T-helper 9 cell (primary cell): ENCODE results near the gene OPRL1.

Experiments
- DNase-seq: peaks from one replicate; pipeline ENCODE4 v3.0.0-alpha.2; 2020

OPRL1 gene

DNA sequence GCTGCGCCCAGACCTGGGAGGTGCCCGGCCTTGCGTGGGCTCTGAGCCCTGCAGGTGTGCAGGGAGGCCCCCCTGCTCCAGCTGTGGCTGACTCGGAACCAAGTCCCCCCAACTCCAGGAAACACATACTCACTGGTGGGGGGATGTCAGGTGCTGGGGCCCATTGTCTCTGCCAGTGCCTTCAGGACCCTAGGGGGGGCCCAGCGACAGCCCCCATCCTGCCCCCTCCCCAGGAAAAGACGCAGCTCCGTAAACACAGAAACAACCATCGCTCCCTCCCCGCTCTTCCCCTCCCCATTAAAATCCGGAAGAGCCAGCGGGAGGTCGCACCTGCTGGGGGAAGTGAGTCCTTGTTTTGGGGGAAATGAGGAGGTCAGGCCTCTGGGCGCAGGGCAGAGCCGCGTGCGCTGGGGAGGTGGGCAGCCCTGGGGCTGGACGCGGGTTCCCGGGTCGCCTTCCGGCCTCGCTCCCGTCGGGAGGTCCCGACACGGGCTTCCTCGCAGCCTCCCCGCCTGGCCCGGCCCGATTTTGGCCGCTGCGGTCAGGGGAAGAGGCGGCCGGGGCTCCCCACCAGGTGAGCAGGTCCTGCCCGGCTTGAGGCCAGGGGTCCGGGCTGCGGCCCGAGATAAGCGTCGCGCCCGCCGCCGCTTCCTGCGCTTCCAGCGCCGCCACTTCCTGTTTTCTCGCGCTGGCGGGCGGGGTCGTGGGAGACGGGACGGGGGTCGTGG, 37.7 kb upstream of the OPRL1 start:
- DNase-seq: no peak

DNA sequence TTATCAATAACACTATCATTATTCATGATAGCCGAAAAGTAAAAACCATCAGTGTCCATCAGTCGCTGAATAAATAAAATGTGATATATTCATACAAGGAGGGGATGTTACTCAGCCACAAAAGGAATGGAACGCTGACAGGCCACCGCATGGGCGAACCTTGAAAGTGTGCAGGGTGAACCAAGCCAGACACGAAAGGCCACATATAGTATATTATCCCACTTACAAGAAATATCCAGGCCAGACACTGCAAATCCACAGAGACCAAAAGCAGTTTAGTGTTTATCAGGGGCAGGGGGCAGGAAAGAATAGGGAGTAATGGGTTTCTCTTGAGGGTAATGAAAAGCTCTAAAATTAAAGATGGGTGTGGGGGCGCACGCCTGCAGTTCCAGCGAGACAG, 36.1 kb upstream of the OPRL1 start:
- DNase-seq: no peak

GRCh38 chr20:64044484-64045247, 35.2 kb upstream of the OPRL1 start:
- DNase-seq: no peak

- DNase-seq: no peak
Observed at GRCh38 chr20:64045346-64046011, 34.4 kb upstream of the OPRL1 start.

- no peak for DNase-seq
Observed at GRCh38 chr20:64047046-64047389, 32.9 kb upstream of the OPRL1 start.

DNA sequence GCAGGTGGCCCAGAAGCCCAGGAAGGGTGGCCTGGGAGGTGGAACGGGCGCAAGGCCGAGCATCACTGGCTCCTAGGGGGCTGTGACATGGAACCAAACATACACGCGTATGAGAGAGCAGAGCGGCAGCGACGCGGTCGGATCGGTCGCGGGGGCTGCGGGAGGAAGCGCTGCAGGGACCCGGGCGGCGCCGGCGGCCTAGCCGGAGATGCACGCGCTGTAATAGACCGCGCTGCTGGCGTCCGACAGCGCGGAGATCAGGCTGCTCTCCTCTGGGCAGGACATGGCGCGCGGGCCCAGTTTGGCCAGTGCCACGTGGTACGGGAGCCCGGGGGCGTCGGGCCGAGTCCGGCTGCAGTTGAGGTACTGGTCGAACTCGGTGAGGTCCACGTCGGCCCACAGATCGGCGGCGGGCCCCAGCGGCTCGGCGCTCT, 31.9 kb upstream of the OPRL1 start:
- no peak for DNase-seq

DNA sequence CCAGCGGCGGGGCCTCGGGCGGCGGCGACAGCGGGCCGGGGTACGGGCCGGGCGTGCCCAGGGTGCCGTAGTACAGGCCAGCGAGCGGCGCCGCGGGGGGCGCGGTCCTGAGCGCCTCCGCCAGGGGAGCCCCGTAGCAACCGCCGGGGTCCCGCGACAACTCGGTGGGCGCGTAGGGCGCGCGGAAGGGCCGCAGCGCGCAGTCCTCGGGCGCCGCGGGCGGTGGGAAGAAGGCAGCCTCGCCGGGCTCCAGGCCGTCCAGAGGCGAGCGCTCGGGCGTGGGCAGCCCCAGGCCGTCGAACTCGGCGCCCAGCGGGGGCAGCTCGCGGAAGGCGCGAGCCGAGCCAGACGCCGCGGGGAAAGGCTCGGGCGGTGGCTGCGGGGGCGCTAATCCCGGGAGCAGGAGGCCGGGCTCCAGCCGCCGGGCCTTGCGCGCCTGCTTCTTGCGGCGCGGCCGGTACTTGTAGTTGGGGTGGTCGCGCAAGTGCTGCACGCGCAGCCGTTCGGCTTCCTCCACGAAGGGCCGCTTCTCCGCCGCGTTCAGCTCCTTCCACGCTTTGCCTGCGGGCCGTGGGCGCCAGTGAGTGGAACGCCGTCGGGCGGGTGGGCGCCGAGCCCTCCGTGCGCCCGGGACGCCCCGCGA, 31.4 kb upstream of the OPRL1 start:
- DNase-seq: no peak

DNA sequence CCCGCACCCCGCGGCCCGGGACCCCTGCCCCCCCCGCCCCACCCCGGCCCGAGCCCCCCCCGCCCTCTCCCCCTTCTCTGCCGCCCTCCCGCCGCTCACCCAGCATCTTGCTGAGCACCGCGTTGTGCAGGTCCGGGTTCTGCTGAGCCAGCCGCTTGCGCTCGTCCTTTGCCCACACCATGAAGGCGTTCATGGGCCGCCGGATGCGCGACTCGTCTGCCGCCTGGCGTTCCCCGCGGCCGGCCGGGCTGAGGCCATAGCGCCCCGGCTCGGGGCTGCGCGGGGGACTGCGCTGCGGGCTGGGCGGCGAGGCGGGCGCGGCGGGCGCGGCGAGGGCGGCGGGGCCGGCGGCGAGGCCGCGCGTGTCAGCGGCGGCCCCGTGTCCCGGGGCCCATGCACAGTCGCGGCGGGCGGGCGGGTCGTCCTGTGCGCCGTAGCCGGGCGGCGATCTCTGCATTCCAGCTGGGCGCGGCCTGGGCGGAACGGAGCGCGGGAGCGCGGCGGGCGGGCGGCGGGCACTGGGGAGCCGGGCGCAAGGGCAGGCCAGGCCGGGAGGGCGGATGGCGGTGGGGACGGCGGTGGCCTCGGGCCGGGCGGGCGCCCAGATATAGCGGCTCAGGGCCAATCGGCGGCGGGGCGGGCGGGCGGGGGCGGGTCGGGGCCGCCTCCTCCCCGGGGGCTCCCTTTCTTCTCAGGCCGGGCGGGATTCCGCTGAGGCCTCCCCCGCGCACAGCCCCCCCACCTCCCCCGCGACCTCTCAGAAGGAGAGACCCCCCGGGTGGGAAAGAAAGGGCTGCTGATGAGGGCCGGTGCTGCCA, 30.6 kb upstream of the OPRL1 start, which contains the start of gene SOX18:
Gene SOX18 (minus strand): TSS at position 580 of the 818 bp plus-strand sequence. CDS start 123 bp downstream, at position 457.
- DNase-seq: no peak

DNA sequence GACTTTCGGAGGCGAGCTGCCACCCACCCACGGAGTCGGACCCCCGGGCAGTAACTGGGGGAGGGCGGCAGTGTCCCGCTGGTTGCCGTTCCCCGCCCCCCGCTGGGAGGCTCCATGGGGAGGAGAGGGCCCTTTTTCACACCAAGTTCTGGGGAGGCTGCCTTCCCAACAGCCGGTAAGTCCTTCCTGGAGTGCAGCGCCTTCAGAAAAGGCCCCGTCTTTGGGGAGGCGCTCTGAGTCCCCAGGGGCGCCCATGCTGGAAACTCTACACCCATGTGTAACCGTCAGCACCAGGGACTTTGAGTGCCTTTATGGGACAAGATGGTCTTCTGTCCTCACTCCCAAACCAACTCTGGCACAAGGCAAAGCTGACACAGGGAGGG, 30.0 kb upstream of the OPRL1 start:
- no peak for DNase-seq

DNA sequence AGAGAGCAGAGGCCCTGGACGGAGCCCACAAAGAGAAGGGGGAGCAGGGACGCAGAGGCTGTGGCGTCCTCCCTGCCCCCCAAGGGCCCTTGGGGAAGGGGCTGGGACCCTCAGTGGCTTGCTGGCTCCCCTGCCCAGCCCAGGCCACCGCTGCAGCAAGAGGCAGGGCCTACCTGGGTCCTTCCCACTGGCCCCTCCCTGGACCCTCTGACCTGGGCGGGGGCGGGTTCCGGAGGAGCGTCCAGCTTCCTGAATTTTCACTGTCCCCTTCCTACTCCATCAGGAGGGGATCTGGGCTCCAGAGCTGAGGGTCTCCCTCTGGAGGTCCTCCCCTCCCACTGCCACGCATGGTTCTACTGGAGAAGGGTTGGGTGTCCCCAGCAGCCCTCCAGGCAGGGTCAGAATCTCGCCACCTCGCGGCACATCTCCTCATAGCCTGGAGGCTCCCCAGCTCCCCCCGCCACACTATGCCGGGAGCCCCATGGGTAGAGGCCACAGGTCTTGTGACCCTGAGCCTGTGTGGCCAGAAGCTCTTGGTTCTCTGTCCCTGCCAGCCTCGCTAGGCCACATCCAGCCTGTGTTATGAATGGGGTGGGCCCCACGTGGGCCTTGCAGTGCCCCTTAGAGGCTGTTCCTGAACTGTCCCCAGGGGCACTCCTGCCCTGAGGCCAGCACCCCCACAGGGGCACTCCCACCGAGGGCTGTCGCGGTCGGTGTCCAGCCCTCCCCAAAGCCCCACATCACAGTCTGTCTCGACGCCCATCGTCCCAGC, 29.4 kb upstream of the OPRL1 start:
- no peak for DNase-seq

GRCh38 chr20:64051033-64051452, 28.8 kb upstream of the OPRL1 start:
- DNase-seq: no peak

DNA sequence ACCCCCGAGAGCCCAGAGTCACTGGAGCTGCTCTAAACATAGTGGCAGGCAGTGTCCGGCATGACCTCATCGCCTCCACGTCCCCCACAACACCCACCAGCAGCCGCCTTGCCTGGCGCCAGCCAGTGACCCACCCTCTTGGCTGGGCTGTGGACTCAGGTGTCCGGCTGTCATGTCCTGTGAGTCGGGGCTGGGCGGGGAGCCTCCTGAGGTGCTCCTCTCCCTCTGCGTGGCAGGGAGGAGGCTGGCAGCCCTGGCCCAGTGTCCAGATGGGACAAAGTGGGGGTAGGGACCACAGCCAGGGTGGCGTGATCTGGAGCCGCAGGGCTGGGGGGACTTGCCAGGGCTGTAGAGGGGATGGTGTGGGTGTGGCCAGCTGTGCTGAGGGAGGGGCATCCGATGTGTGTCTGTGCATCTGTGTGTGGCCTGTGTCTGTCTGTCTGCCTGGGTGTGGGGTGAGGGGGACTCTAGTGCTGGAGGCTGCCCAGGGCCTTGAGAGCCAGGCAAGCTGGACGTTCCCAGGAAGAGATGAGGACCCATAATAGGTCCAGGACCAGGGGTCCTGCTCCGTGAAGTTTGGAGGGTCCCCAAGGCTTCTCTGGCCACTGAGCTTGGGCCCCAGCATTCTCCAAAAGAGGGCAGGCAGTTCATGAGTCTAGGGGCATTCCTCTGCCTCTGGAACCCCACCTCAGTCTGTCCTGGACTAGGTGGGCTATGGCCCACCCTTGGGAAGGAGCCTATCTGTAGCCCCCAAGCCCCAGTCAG, 28.1 kb upstream of the OPRL1 start:
- DNase-seq: no peak

DNA sequence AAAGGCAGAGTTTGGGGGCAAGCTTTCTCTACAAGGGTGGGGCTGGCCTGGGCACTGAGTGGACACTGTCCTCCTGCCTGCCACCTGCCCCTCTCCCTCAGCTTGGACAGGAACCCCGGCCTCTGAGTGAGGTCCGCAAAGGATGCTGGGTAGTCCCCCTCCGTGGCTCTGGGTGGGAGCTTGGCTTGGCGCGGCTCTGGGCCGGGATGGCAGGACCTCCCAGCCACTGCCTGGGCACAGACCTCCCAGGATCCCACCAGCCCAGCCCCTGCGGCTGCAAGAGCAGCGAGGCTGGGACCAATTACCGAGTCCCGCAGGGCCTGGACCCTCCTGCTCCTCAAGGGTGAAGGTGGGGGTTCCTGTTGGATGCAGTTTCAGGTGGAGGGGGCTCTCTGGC, 27.6 kb upstream of the OPRL1 start:
- DNase-seq: no peak

- no peak for DNase-seq
Observed at GRCh38 chr20:64052987-64053840, 26.7 kb upstream of the OPRL1 start.

DNA sequence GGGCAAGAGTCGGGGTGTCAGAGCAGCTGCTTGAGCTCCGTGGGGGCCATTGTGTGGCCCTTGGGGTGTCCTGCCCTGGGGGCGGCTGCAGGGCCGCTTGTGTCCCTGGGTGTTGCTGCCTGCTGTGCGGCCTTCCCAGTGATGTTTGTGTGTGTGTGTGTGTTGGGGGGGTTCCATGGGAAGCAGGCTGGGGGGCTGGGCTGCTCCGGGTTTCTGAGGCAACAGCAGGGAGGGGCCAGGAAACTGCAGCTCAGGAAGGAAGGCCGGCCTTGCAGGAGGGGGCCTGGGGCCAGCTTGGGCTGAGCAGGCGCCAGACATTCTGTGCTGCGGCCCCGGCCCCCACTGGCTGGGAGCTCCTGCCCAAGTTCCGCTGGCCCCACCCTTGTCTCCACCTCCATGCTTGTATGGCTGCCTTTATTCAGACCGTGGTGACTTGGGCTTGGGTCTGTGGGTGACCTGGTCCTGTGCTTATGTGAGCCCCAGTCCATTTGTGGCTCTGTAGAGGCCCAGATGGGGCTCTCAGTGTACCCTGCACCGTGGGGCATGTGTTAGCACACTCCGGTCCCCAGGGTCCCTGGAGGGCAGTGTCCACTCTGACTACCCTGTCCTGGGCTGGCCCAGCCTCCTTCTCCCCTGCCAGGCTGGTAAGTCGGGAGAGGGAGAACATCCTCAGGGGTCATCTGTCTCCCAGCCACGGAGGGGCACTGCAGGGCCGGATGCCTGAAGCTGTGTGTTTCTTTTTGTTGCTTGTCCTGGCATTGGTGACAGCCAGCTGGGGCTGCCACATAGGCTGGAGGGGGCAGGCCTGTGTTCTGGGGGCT, 25.8 kb upstream of the OPRL1 start:
- DNase-seq: no peak

DNA sequence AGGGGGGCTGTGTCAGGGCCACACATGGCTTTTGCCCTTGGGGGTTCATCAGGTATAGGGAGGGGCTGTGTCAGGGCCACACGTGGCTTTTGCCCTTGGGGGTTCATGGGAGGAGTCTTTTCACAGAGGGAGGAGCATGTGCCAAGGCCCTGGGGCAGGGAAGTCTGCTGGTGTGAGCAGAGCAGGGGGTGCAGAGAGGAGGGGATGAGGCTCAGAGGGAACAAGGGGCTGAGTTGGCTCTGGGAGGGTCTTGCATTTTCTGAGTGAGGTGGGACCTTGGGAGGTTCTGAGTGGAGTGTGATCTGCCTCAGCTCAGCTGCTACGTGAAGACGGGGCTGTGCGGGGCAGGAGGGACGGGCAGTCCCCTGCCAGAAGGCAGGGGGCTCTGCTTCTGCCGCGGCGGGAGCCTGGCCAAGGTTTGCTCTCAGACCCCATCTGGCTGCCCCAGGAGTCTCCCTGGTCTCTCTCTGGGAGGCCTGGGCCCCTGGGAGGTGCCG, 24.4 kb upstream of the OPRL1 start:
- DNase-seq: no peak

DNA sequence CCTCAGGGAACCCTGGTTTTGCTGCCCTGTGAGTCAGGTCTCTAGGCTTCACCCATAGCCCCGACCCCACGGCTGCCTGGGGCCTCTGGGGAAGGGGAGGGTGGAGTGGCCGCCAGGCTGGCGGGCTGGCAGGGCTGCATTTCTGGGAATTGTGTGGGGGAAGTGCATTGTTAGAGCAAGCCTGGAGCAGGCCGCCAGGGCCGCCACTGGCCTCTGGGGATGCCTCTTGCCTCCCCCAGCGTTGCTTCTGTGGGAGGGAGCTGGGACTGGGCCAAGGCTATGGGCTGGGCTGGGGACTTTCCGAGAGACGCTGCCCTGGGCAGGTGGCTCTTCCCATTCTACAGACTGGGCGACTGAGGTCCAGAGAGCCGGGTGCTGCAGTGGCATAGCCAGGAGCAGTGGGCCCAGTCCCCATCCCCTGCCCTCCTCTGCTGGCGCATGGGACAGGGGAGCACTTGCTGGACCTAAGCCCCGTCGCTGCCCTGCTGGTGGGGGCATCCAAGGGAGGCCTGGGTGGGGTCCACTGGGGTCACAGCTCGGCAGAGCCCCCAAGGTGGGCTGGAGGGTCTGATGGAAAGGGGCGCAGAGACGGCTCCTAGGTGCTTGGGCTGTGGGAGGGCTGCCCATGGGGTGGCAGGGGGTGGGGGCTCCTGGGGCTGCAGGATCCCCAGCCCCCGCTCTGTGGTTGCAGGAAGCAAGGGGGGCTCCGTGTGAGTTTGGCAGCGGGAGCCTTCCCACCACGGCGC, 23.8 kb upstream of the OPRL1 start:
- DNase-seq: no peak

DNA sequence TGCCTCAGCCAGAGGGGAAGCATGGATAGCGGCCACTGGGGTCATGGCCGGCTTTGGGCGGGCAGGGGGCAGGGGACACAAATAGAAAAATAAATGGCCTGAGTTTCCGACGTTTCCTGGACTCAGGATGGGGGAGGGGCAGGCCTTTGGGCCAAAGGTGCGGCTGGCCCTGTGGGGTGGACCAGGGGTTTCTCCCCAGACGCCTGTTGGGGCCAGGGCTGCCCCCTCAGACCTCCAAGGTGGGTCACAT, 23.3 kb upstream of the OPRL1 start:
- DNase-seq: no peak
